Activated T-helper 17 cell treated with anti-CD3 and anti-CD28 coated beads, Interleukin-2, amount 50 U/mL, for 72 hours (primary cell): ENCODE results near the gene CAPS. TPM values are rescaled to one million over a fixed set of nuclear protein-coding genes. Genes with fewer than 3 reads are reported as not detected.

Source experiments
- ATAC-seq: fragments of 150-1000 bp; cut with Tn5 transposase; replicated peaks from 2 replicates; pipeline ENCODE4 v1.10.0; 2021; ENCODE audit warnings: mild to moderate bottlenecking, moderate library complexity
- H3K27ac Mint-ChIP-seq: one replicate; pipeline ENCODE4 v1.8.0; 2022; ENCODE audit warnings: mixed read lengths
- H3K27me3 Mint-ChIP-seq: one replicate; pipeline ENCODE4 v1.8.0; 2022; ENCODE audit warnings: mixed read lengths
- H3K36me3 Mint-ChIP-seq: one replicate; pipeline ENCODE4 v1.8.0; 2022; ENCODE audit warnings: low read depth, mild to moderate bottlenecking, mixed read lengths
- H3K4me1 Mint-ChIP-seq: one replicate; pipeline ENCODE4 v1.8.0; 2022; ENCODE audit warnings: mixed read lengths
- H3K4me3 Mint-ChIP-seq: one replicate; pipeline ENCODE4 v1.8.0; 2022; ENCODE audit warnings: mild to moderate bottlenecking, mixed read lengths
- H3K9me3 Mint-ChIP-seq: one replicate; pipeline ENCODE4 v1.8.0; 2022; ENCODE audit warnings: mixed read lengths
- total RNA-seq, 2 donors: library from RNA; stranded (reverse); gene quantifications; one replicate each; pipeline ENCODE4 v1.2.3, GENCODE V29; 2022

CAPS gene
- total RNA-seq, 2 donors from 2014 or later: 3.8 to 5.1 TPM

- no peaks in the 10 kb centered on the region for H3K27me3 Mint-ChIP-seq
- no peak for ATAC-seq
- H3K4me3 Mint-ChIP-seq: no peak overlapping the region
- H3K4me1 Mint-ChIP-seq: no peaks in the 10 kb centered on the region
- no peak overlapping the region for H3K27ac Mint-ChIP-seq
- no peaks in the 10 kb centered on the region for H3K9me3 Mint-ChIP-seq
- H3K36me3 Mint-ChIP-seq: peaks cover 43% of the 10 kb centered on the region
Measured at GRCh38 chr19:5914358-5914774, 312 bp downstream of the CAPS start.

GRCh38 chr19:5914946-5915781, 1.1 kb downstream of the CAPS start:
- Mint-ChIP-seq H3K27ac (no peak overlapping the region), H3K9me3 (no peaks in the 10 kb centered on the region), H3K4me1 (no peaks in the 10 kb centered on the region), H3K27me3 (no peaks in the 10 kb centered on the region), H3K4me3 (no peak overlapping the region), H3K36me3 (peaks cover 44% of the 10 kb centered on the region)
- no peak for ATAC-seq

GRCh38 chr19:5915782-5916165, 1.7 kb downstream of the CAPS start:
- H3K27me3 Mint-ChIP-seq: no peaks in the 10 kb centered on the region
- H3K27ac Mint-ChIP-seq: no peak overlapping the region
- no peak overlapping the region for H3K4me3 Mint-ChIP-seq
- peaks cover 44% of the 10 kb centered on the region for H3K36me3 Mint-ChIP-seq
- H3K9me3 Mint-ChIP-seq: no peaks in the 10 kb centered on the region
- H3K4me1 Mint-ChIP-seq: no peaks in the 10 kb centered on the region
- no peak for ATAC-seq

GRCh38 chr19:5916181-5916708, 2.2 kb downstream of the CAPS start:
- peaks cover 48% of the 10 kb centered on the region for H3K36me3 Mint-ChIP-seq
- no peaks in the 10 kb centered on the region for H3K27me3 Mint-ChIP-seq
- H3K27ac Mint-ChIP-seq: no peak overlapping the region
- no peaks in the 10 kb centered on the region for H3K4me1 Mint-ChIP-seq
- no peak overlapping the region for H3K4me3 Mint-ChIP-seq
- no peaks in the 10 kb centered on the region for H3K9me3 Mint-ChIP-seq
- no peak for ATAC-seq

GRCh38 chr19:5917431-5918107, 3.5 kb downstream of the CAPS start:
- H3K27ac Mint-ChIP-seq: no peak overlapping the region
- no peaks in the 10 kb centered on the region for H3K9me3 Mint-ChIP-seq
- no peaks in the 10 kb centered on the region for H3K27me3 Mint-ChIP-seq
- no peaks in the 10 kb centered on the region for H3K4me1 Mint-ChIP-seq
- H3K4me3 Mint-ChIP-seq: no peak overlapping the region
- H3K36me3 Mint-ChIP-seq: peaks cover 61% of the 10 kb centered on the region
- no peak for ATAC-seq

GRCh38 chr19:5918463-5919079, 4.5 kb downstream of the CAPS start:
- peaks cover 71% of the 10 kb centered on the region for H3K36me3 Mint-ChIP-seq
- no peak overlapping the region for H3K4me3 Mint-ChIP-seq
- H3K9me3 Mint-ChIP-seq: no peaks in the 10 kb centered on the region
- H3K4me1 Mint-ChIP-seq: no peaks in the 10 kb centered on the region
- H3K27ac Mint-ChIP-seq: no peak overlapping the region
- no peak for ATAC-seq
- H3K27me3 Mint-ChIP-seq: no peaks in the 10 kb centered on the region

- H3K9me3 Mint-ChIP-seq: no peaks in the 10 kb centered on the region
- H3K4me1 Mint-ChIP-seq: no peaks in the 10 kb centered on the region
- peaks cover 90% of the 10 kb centered on the region for H3K36me3 Mint-ChIP-seq
- no peak overlapping the region for H3K4me3 Mint-ChIP-seq
- H3K27me3 Mint-ChIP-seq: no peaks in the 10 kb centered on the region
- no peak overlapping the region for H3K27ac Mint-ChIP-seq
- no peak for ATAC-seq
Measured at GRCh38 chr19:5921516-5922160, 7.6 kb downstream of the CAPS start.

GRCh38 chr19:5922161-5922545, 8.1 kb downstream of the CAPS start:
- no peak overlapping the region for H3K27ac Mint-ChIP-seq
- no peaks in the 10 kb centered on the region for H3K4me1 Mint-ChIP-seq
- H3K36me3 Mint-ChIP-seq: peaks cover 90% of the 10 kb centered on the region
- no peaks in the 10 kb centered on the region for H3K27me3 Mint-ChIP-seq
- ATAC-seq: no peak
- no peak overlapping the region for H3K4me3 Mint-ChIP-seq
- H3K9me3 Mint-ChIP-seq: no peaks in the 10 kb centered on the region

- ATAC-seq: no peak
- no peaks in the 10 kb centered on the region for H3K9me3 Mint-ChIP-seq
- peaks cover 99% of the 10 kb centered on the region for H3K36me3 Mint-ChIP-seq
- H3K4me3 Mint-ChIP-seq: no peak overlapping the region
- no peaks in the 10 kb centered on the region for H3K27me3 Mint-ChIP-seq
- H3K4me1 Mint-ChIP-seq: no peaks in the 10 kb centered on the region
- H3K27ac Mint-ChIP-seq: peak overlapping the region; percentile 33
Measured at GRCh38 chr19:5923356-5923755, 9.3 kb downstream of the CAPS start.

GRCh38 chr19:5925830-5926427, 11.9 kb downstream of the CAPS start:
- no peaks in the 10 kb centered on the region for H3K4me1 Mint-ChIP-seq

GRCh38 chr19:5926641-5927440, 12.8 kb downstream of the CAPS start:
- Mint-ChIP-seq H3K36me3 (peaks cover 99% of the 10 kb centered on the region), H3K27ac (no peak overlapping the region), H3K4me3 (no peak overlapping the region), H3K4me1 (no peaks in the 10 kb centered on the region), H3K27me3 (no peaks in the 10 kb centered on the region), H3K9me3 (no peaks in the 10 kb centered on the region)
- ATAC-seq: no peak

More at GRCh38 chr19:5925830-5926427, 11.9 kb downstream of the CAPS start:
- Mint-ChIP-seq H3K36me3 (peaks cover 99% of the 10 kb centered on the region), H3K27ac (no peak overlapping the region), H3K4me3 (no peak overlapping the region), H3K9me3 (no peaks in the 10 kb centered on the region), H3K27me3 (no peaks in the 10 kb centered on the region)
- ATAC-seq: no peak

- Mint-ChIP-seq H3K27ac (no peak overlapping the region), H3K4me3 (no peak overlapping the region), H3K36me3 (peaks cover 99% of the 10 kb centered on the region), H3K9me3 (no peaks in the 10 kb centered on the region), H3K27me3 (no peaks in the 10 kb centered on the region), H3K4me1 (no peaks in the 10 kb centered on the region)
- no peak for ATAC-seq
Measured at GRCh38 chr19:5927441-5927821, 13.4 kb downstream of the CAPS start.

- Mint-ChIP-seq H3K4me3 (no peak overlapping the region), H3K9me3 (no peaks in the 10 kb centered on the region), H3K27ac (no peak overlapping the region), H3K4me1 (no peaks in the 10 kb centered on the region), H3K27me3 (no peaks in the 10 kb centered on the region), H3K36me3 (peaks cover 91% of the 10 kb centered on the region)
- no peak for ATAC-seq
Measured at GRCh38 chr19:5929179-5929578, 15.1 kb downstream of the CAPS start.
